NCI-H345 treated with DMSO at 0.1 percent for 48 hours (cell line): ENCODE data around the gene NKAIN4.

Experiments used
- DNase-seq: peaks from one replicate; lab custom pipeline; 2025; ENCODE audit not compliant: unreplicated experiment; lab: John Stamatoyannopoulos, UW

The NKAIN4 gene

DNA sequence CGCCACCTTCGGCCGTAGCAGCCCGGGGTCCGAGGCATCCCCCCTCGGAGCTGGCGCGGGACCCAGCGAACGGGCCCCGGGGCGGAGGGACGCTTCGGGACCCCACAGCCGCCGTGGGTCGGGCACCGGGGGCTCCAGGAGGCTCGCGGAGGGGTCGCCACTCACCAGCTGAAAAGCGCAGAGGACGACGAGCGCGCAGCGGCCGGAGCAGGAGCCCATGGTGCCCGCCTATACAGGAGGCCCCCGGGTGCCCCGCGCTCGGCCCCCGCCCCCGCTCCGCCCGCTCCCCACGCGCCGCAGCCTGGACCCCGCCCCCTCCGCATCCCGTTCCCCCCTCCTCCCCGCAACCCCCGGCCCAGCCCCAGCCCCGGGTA is at the start of gene NKAIN4:
Gene NKAIN4 (minus strand): TSS at position 232 of the 374 bp plus-strand sequence. CDS start 13 bp downstream, at position 219.
- DNase-seq = no peak

- no peak for DNase-seq
These were observed 48.9 kb upstream of the NKAIN4 start for GRCh38 chr20:63303095-63303666.

GRCh38 chr20:63301671-63302070 is 47.4 kb upstream of the NKAIN4 start:
- DNase-seq = no peak

DNA sequence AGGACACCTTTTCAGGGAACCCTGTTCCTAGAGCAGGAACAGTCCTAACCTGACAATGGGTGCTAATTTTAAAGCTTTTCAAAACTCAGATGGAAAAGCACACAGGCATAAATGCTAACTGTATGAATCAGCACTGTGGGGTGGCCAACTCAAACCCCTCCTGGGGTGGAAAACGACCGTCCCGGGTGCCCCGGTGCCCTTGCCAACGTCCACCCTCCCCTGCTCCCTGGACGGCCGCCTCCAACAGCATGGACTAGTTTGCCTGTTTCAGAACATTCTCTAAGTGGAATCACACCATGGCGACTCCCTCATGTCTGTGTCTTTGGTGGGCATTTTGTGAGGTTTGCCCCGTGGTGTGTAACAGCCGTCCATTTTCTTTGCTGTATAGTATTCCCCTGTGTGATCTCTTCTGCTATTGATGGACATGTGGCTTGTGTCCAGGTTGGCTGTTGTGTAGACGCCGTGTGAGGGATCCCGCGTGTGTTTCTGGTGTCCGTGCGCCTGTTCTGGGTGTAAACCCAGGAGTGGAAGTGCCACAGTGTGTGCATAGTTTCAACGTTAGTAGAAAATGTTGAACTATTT is 44.6 kb upstream of the NKAIN4 start:
- no peak for DNase-seq

GRCh38 chr20:63297796-63298572 is 43.7 kb upstream of the NKAIN4 start:
- no peak for DNase-seq

GRCh38 chr20:63297371-63297781 is 43.1 kb upstream of the NKAIN4 start:
- DNase-seq = no peak

DNA sequence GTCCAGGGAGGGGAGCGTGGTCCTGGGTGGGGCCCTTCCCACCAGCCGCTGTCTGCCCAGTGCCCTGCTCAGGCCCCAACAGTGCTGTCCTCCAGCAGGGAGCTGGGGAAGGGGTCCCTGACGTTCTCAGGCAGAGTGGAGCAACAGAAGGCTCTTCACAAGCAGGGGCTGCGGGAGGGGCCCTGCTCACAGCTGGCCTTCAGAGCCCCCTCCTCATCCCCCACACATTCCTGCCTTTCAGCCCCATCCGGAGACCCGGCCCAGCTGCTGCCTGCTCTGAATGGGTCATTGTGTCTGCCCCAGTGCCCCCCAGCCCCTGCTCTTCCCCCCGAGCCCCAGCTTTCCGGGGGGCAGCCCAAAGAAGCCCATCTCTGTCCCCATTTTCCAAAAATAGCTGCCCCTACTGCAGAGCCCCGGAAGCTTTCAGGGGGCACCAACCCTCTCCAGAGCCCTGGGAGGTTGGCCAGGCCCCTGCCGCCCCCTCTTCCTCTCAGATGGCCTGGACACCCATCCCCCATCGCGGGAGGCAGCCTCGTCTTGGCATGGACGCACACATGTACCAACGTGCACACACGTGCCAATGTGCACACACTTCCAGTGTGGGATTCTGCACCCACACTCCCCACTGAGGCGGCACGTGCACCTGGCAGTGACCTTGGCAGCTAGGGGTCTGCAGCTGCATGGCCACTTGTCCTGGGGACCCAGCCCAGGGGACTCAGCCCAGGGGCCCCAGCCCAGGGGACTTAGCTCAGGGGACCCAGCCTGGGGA is 42.5 kb upstream of the NKAIN4 start:
- no peak for DNase-seq

- DNase-seq = no peak
These were observed 41.6 kb upstream of the NKAIN4 start for GRCh38 chr20:63295846-63296245.

DNA sequence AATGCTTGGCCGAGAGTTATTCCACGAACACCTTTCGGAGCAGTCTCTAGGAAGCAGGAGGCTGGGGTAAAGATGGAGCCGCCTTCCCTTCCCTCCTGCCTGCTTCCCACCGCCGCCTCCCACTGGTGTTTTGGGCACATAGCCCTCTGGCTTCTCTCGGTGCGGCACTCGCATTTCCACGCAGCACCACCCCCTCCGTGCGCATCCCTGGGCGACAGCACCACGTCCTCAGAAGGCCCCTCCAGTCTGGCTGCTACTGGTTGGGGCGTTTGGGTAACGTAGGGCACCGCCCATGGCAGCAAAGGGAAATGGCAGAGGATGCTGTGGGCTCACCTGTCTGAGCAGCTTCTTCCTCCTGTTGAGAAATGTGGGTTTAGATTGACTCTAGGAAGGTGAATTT is 41.2 kb upstream of the NKAIN4 start:
- DNase-seq = no peak

DNA sequence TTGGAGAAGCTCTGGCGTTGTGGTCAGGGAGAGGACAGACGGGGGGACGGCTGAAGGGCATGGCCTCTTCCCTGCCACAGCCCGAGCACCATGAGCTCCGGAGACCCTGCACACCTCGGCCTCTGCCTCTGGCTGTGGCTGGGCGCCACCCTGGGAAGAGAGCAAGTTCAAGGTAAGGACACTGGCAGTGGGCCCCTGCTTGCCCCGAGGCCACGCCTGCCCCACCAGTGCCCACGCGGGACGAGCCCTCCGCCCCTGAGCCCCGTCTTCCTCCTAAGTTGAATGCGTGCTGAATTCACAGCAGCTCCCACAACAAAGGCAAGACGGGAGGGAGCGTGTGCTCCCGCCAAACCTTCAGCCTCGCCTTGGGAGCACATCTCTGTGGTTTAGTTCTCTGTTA is 40.8 kb upstream of the NKAIN4 start:
- DNase-seq = no peak

GRCh38 chr20:63294536-63294900 is 40.3 kb upstream of the NKAIN4 start:
- DNase-seq = no peak

DNA sequence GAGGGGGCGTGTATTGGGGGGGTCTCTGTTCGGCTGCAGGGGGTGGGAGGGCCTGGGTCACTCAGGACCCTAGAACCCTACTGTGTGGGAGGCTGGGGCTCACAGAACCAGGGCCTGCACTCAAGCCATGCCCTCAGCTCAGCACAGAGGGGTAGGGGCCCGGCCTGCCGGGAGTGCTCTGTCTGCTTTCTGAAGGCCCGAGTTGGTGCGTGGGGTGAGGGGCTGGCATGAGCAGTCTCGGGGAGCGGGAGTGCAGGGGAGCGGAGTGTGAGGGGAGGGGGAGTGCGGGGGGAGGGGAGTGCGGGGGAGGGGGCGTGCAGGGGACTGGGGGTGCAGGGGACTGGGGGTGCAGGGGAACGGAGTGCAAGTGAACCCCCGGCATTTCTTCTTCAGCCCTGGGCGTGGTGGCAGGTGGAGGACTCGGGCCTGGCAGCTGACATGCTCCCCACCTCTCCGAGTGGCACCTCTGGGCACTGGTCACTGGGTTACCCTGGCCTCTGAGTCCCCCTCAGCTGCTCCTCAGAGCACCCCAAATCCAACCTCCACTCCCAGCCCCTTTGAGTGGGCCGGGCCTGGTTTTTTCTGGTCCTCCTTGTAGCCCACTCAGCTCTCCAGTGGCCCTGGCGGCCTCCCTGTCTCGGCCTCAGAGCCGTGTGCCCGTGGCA is 39.7 kb upstream of the NKAIN4 start:
- DNase-seq = no peak

DNA sequence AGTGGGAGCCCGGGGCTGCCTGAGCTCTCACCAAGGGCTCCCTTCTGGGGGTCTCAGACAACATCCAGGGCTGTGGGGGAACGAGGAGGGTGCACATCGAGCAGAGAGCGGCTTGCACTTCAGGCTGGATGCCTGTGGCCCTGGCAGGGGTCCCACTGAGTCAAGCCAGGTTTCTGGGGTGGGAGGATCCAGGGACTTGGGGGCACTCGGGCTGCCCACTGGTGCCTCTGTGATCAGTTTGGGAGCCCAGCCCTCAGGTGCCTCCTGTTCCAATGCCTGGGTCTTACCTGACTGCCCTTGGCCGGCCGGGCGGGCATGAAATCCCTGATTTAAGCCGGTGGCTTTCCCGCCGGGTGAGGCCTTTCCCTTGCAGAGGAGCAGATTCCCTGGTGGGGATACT is 39.2 kb upstream of the NKAIN4 start:
- no peak for DNase-seq

DNA sequence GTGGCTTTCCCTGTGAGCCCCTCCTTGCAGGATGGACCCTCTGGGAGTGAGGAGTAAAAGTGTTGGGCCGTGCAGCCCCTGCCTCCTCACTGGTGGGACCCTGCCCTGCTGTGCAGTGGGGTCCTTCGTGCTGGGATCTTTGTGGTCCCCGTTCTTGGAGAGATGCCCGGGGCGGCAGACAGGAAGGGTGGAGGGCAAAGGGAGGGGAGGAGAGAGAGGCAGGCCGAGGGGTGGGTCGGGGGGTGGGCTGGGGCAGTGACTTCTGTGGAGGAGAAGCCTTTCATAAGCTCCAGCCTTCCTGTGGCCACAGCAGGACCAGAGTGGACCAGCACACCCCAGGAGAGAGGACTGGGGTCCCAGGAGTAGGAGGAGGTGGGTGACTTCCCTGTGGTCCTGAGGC is 38.6 kb upstream of the NKAIN4 start, which contains the start of gene COL20A1:
Gene COL20A1 (plus strand): TSS at position 283 of the 400 bp plus-strand sequence. CDS start 1,922 bp downstream, outside the sequence.
- DNase-seq = no peak

GRCh38 chr20:63292292-63292701 is 38.0 kb upstream of the NKAIN4 start:
- DNase-seq = no peak

- DNase-seq = no peak
These were observed 37.5 kb upstream of the NKAIN4 start for GRCh38 chr20:63291811-63292210.

DNA sequence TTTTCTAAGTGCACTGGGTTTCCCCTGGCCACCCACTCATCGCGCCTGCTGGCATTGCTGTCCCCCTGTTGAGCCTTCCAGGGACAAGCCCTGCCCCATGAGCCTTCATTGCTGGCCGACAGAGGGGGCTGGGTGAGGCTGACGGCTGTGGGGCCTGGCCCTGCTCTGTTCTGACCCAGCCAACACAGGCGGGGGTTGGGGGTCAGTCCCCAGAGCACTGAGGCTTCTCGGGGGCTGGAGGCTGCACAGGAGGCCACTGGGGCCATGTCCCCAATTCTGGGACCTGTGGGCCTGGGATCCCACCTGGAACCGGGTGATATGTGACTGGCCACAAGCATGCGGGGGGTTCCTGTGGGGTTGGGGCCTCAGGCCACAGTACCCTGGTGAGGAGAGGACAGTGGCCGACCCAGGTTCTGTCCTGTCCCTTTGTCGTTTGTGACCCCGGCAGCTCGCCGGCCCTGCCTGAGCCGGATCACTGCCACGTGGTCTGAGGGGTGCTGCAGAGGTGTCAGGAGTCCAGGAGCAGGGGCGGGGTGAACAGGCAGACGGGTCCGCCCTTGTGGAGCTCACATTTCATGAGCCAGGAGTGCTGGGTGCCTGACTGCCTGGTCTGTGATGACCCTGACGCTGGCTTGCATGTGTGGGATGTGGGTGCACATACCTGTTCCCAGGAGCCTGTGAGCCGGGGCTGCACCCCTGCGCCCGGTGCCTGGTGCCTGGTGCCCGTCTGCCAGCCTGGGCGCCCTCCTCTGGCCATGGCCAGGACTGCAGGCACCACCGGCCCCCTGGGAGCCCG is 36.6 kb upstream of the NKAIN4 start:
- no peak for DNase-seq

DNA sequence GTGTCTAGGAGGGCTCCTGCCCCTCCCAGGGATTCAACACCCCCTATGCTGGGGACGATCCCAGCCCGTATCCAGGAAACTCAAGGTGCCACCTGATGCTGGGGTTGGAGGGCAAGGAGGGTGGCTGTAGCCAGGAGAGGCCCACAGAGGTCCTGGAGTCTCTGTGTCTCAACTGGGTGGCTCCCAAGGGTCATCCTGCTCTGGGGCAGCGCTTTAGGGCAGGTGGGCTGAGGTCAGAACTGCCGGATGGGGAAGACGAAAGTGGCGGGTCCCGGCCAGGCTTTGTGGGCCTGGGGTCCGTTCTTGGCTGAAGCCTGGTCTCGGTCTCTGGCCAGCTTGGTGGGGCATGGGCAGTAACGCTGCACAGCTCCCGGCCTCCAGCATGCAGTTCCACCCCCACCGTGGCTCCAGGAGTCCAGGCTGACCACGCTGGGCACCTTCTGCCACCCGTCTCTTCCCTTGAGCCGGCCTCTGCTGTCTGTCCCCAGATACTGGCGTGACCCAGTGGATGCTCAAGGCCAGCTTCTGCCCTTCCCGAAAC is 35.9 kb upstream of the NKAIN4 start:
- no peak for DNase-seq

GRCh38 chr20:63289311-63290135 is 35.3 kb upstream of the NKAIN4 start:
- no peak for DNase-seq
